Measurements from ENCODE around the gene BDH1.
"Not testable (repeated sequence)": the region's sequence is repeated elsewhere in the genome, so short reads cannot be mapped to it uniquely, and the experiment has no call there.

BDH1 gene

DNA sequence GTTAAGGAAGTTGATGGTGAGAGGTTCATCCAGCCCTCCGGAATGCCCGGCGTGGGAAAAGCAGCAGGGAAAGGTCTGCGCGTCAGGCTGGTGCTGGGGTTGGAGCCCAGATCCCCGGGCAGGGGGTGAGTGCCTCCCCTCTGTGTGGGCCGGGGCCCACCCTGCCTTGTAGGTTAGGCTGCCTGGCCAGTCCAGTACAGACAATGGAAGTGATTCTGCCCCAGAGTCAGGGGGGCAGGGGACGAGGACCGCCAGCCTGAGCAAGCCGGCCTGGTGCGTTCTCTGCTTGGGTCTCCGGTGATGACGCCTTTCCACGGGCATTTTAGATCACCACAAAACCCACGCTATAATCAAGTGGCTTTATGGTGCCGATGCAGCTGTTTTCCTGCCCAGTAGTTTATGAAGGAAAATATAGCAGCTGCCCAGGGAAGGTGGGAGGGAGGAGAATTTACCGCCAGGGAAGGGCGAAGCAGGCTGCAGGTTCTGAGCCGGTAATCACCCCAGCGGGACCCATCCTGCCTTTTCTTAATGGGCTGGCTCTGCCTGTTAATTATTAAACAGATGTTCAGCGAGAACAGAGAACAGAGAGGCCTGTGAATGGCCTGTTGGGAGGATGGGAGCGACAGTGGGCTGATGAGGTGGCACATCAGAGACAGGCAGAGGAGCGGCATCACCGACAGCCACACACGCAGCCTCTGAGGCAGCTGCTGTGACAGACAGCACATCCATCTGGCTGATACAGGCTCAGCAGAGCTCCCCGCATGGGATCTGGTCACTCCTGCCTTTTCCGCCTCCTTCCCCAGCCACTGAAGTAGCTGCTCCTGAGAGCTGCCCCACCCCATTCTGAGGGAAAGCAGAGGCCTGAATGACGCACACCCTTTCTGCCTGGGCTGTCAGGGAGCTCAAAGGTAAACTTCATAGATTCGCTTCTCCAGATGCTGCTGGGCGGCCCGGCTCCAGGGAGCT is 35.2 kb downstream of the BDH1 start:
- DNase-seq (ENCODE audit: low spot score), result no peak
- TF ChIP-seq, protein P1, sequence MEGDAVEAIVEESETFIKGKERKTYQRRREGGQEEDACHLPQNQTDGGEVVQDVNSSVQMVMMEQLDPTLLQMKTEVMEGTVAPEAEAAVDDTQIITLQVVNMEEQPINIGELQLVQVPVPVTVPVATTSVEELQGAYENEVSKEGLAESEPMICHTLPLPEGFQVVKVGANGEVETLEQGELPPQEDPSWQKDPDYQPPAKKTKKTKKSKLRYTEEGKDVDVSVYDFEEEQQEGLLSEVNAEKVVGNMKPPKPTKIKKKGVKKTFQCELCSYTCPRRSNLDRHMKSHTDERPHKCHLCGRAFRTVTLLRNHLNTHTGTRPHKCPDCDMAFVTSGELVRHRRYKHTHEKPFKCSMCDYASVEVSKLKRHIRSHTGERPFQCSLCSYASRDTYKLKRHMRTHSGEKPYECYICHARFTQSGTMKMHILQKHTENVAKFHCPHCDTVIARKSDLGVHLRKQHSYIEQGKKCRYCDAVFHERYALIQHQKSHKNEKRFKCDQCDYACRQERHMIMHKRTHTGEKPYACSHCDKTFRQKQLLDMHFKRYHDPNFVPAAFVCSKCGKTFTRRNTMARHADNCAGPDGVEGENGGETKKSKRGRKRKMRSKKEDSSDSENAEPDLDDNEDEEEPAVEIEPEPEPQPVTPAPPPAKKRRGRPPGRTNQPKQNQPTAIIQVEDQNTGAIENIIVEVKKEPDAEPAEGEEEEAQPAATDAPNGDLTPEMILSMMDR (IDR thresholded peaks at IDR 0.05; ENCODE audit: extremely low read depth, missing control alignments), result no peak

DNA sequence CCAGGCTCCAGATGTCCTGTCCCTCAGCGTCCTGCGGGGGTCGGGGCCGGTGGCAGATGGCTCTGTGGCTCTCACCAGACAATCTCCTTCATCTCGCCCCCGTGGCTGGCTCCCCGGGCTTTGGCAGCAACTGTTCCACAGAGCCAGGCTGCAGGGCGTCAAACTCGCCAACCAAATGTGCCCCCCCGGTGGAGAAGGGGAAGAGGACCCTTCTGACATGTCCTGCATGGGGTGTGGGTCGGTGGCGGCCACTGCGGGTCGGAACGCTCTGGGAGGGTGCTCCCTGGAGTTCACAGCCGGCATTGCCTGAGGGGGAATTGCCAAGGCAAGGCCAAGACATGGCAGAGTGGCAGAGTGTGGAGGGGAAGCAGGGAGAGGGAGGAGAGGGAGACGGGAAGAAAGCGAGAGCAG is 36.0 kb downstream of the BDH1 start:
- TF ChIP-seq, protein P1 (IDR thresholded peaks at IDR 0.05; ENCODE audit: extremely low read depth, missing control alignments), result no peak
- no peak for DNase-seq (ENCODE audit: low spot score)

GRCh38 chr3:197518881-197519421 is 36.8 kb downstream of the BDH1 start:
- TF ChIP-seq, protein P1 (IDR thresholded peaks at IDR 0.05; ENCODE audit: extremely low read depth, missing control alignments), result no peak
- no peak for DNase-seq (ENCODE audit: low spot score)

DNA sequence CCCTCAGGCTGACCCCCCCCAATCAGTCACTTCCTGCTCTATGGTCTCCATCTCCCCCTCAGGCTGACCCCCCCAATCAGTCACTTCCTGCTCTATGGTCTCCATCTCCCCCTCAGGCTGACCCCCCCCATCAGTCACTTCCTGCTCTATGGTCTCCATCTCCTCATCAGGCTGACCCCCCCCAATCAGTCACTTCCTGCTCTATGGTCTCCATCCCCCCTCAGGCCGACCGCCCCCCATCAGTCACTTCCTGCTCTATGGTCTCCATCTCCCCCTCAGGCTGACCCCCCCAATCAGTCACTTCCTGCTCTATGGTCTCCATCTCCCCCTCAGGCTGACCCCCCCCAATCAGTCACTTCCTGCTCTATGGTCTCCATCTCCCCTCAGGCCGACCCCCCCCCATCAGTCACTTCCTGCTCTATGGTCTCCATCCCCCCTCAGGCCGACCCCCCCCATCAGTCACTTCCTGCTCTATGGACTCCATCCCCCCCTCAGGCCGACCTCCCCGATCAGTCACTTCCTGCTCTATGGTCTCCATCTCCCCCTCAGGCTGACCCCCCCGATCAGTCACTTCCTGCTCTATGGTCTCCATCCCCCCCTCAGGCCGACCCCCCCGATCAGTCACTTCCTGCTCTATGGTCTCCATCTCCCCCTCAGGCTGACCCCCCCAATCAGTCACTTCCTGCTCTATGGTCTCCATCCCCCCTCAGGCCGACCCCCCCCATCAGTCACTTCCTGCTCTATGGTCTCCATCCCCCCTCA is 37.7 kb downstream of the BDH1 start:
- not testable (repeated sequence) for DNase-seq (ENCODE audit: low spot score)

DNA sequence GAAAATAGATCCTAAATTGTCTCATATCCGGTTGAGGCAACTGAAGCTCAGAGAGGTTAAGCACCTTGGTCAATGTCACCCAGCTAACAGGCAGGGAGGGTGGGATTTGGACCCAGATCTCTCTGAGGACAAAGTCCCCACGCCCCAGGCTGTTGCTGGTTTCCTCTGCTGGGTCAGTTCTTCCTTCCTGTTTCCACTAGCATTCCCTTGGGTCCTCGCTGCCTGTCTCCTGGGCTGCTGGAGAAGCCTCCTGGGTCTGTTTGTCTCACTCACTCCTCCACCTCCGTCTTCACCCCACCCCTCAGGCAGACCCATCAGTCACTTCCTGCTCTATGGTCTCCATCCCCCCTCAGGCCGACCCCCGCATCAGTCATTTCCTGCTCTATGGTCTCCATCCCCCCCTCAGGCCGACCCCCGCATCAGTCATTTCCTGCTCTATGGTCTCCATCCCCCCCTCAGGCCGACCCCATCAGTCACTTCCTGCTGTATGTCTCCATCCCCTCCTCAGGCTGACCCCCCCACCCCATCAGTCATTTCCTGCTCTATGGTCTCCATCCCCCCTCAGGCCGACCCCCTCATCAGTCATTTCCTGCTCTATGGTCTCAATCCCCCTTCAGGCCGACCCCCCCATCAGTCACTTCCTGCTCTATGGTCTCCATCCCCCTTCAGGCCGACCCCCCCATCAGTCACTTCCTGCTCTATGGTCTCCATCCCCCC is 38.7 kb downstream of the BDH1 start:
- not testable (repeated sequence) for DNase-seq (ENCODE audit: low spot score)

DNA sequence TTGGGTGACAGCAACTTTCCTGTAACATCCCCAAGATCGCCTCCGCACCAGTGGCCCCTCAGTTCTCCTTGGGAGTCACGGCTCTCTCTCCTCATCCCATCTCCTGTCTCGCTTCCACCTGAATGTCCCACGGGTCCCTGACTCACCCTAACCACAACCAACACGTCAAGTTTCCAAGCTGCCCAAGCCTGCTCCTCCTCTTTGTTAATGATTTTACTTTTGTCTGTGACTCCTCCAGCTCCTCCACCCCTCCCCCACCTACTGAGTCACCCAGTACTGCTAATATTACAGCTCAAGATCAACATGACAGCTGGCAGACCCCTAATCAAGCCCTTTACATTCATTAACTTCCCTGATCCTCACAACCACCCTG is 39.3 kb downstream of the BDH1 start:
- TF ChIP-seq, protein P1 (IDR thresholded peaks at IDR 0.05; ENCODE audit: extremely low read depth, missing control alignments), result no peak
- no peak for DNase-seq (ENCODE audit: low spot score)

DNA sequence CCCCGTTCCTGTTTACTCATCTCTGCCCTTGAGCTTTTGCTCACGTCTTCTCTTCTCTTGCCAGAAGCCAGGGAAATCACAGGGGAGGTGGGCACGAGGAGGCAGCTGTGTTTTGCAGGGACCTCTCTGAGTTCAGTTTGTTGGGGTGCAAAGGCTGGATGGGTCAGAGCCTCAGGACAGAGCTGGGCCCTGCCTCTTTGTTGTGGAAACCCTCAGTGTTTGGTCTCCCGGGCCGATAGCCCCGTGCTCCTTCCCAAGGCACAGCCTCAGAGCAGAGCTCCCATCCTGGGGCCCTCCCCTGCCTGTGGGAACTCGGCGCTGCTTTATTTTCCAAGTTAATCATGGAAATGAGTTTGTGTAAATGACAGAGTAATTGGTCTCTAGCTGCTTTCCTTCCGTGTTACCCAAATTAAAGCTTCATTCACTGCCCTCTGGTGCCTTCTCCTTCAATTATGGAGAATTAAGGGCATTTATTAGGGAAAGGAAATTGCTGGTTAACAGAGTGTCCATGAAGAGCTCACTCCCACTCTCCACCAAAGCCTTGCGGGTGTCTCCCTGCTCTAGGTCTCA is 40.9 kb downstream of the BDH1 start:
- TF ChIP-seq, protein P1 (IDR thresholded peaks at IDR 0.05; ENCODE audit: extremely low read depth, missing control alignments), result no peak

More for the DNA sequence above, 40.9 kb downstream of the BDH1 start:
- no peak for DNase-seq (ENCODE audit: low spot score)
